SK-N-SH treated with all-trans-retinoic acid at 6 μM for 48 hours (cell line): ENCODE measurements around the gene RLBP1.
"Not testable (repeated sequence)": the region's sequence is repeated elsewhere in the genome, so short reads cannot be mapped to it uniquely, and the experiment has no call there.

Experiments used
- ATAC-seq: fragments of 200-7000 bp; cut with Tn5 transposase; 3 replicates; pipeline ENCODE4 v1.9.1; 2020; ENCODE audit warnings: mild to moderate bottlenecking, moderate library complexity
- ARNTL ChIP-seq: fragments of 450-650 bp; formaldehyde crosslinking; IDR thresholded peaks from 2 replicates; pipeline ENCODE4 v1.5.0; 2020; ENCODE audit warnings: low read depth, mild to moderate bottlenecking, moderate library complexity, borderline replicate concordance
- BACH2 ChIP-seq: fragments of 250-450 bp; sonication (Bioruptor Pico); IDR thresholded peaks from 2 replicates; pipeline ENCODE4 v1.9.0; 2021; ENCODE audit warnings: mild to moderate bottlenecking, borderline replicate concordance
- CSDC2 ChIP-seq: fragments of 250-450 bp; sonication (Bioruptor Pico); IDR thresholded peaks from 2 replicates; pipeline ENCODE4 v1.5.0; 2020; ENCODE audit warnings: mild to moderate bottlenecking, moderate library complexity
- ESRRG ChIP-seq: fragments of 250-450 bp; sonication (Bioruptor Pico); IDR thresholded peaks from 2 replicates; pipeline ENCODE4 v1.6.1; 2021; ENCODE audit warnings: mild to moderate bottlenecking
- GLIS3 ChIP-seq: fragments of 250-450 bp; sonication (Bioruptor Pico); IDR thresholded peaks from 2 replicates; pipeline ENCODE4 v1.5.0; 2020; ENCODE audit warnings: mild to moderate bottlenecking, moderate library complexity
- ISL1 ChIP-seq: fragments of 250-450 bp; sonication (Bioruptor Pico); IDR thresholded peaks from 2 replicates; pipeline ENCODE4 v2.1.2; 2022; ENCODE audit warnings: mild to moderate bottlenecking, moderate library complexity
- OSR1 ChIP-seq: fragments of 250-450 bp; sonication (Bioruptor Pico); IDR thresholded peaks from 2 replicates; pipeline ENCODE4 v1.8.0; 2022; ENCODE audit warnings: moderate library complexity, mild to moderate bottlenecking, inconsistent platforms
- PPARA ChIP-seq: fragments of 250-450 bp; sonication (Bioruptor Pico); IDR thresholded peaks from 2 replicates; pipeline ENCODE4 v1.5.0; 2020; ENCODE audit warnings: mild to moderate bottlenecking, borderline replicate concordance
- RARB ChIP-seq: fragments of 250-450 bp; sonication (Bioruptor Pico); IDR thresholded peaks from 2 replicates; pipeline ENCODE4 v1.8.0; 2021; ENCODE audit warnings: mild to moderate bottlenecking, moderate library complexity
- SNAI2 ChIP-seq: fragments of 250-450 bp; sonication (Bioruptor Pico); IDR thresholded peaks from 2 replicates; pipeline ENCODE4 v1.5.0; 2020; ENCODE audit warnings: mild to moderate bottlenecking, moderate library complexity
- TCF4 ChIP-seq: fragments of 250-450 bp; sonication (Bioruptor Pico); IDR thresholded peaks from 2 replicates; pipeline ENCODE4 v1.8.0; 2021; ENCODE audit warnings: mild to moderate bottlenecking, moderate library complexity, borderline replicate concordance
- TOX ChIP-seq: fragments of 250-450 bp; sonication (Bioruptor Pico); IDR thresholded peaks from 2 replicates; pipeline ENCODE4 v1.8.0; 2021; ENCODE audit warnings: mild to moderate bottlenecking, moderate library complexity, borderline replicate concordance
- ZC3H10 ChIP-seq: fragments of 250-450 bp; sonication (Bioruptor Pico); IDR thresholded peaks from 2 replicates; pipeline ENCODE4 v1.5.1; 2021; ENCODE audit warnings: mild to moderate bottlenecking, moderate library complexity
- ZFP3 ChIP-seq: fragments of 250-450 bp; sonication (Bioruptor Pico); IDR thresholded peaks from 2 replicates; pipeline ENCODE4 v1.5.0; 2020; ENCODE audit warnings: mild to moderate bottlenecking, moderate library complexity
- ZFP30 ChIP-seq: fragments of 450-650 bp; formaldehyde crosslinking; IDR thresholded peaks from 2 replicates; pipeline ENCODE4 v1.5.0; 2022; ENCODE audit warnings: mild to moderate bottlenecking, moderate library complexity
- ZNF565 ChIP-seq: fragments of 450-650 bp; formaldehyde crosslinking; conservative IDR thresholded peaks from 2 replicates; pipeline ENCODE4 v1.5.0; 2020; ENCODE audit warnings: low read depth, mild to moderate bottlenecking, moderate library complexity
- ZNF70 ChIP-seq: fragments of 450-650 bp; formaldehyde crosslinking; IDR thresholded peaks from 2 replicates; pipeline ENCODE4 v1.5.0; 2020; ENCODE audit warnings: mild to moderate bottlenecking, moderate library complexity
- ZNF8 ChIP-seq: fragments of 450-650 bp; formaldehyde crosslinking; IDR thresholded peaks from 2 replicates; pipeline ENCODE4 v1.5.0; 2020; ENCODE audit warnings: mild to moderate bottlenecking, moderate library complexity
- TF ChIP-seq, protein P1 (sequence below): fragments of 250-450 bp; sonication (Bioruptor Pico); IDR thresholded peaks from 2 replicates; pipeline ENCODE4 v1.8.0; 2021; ENCODE audit warnings: low read depth, mild to moderate bottlenecking, moderate library complexity, borderline replicate concordance
- TF ChIP-seq, protein P2 (sequence below): fragments of 250-450 bp; sonication (Bioruptor Pico); IDR thresholded peaks from 2 replicates; pipeline ENCODE4 v1.5.0; 2020; ENCODE audit warnings: mild to moderate bottlenecking, moderate library complexity
- TF ChIP-seq, protein P3 (sequence below): fragments of 250-450 bp; sonication (Bioruptor Pico); IDR thresholded peaks from 2 replicates; pipeline ENCODE4 v1.8.0; 2020; ENCODE audit warnings: mild to moderate bottlenecking, moderate library complexity, borderline replicate concordance
- TF ChIP-seq, protein P4 (sequence below): fragments of 250-450 bp; sonication (Bioruptor Pico); IDR thresholded peaks from 2 replicates; pipeline ENCODE4 v1.5.1; 2021; ENCODE audit warnings: mild to moderate bottlenecking, moderate library complexity

Gene RLBP1

DNA sequence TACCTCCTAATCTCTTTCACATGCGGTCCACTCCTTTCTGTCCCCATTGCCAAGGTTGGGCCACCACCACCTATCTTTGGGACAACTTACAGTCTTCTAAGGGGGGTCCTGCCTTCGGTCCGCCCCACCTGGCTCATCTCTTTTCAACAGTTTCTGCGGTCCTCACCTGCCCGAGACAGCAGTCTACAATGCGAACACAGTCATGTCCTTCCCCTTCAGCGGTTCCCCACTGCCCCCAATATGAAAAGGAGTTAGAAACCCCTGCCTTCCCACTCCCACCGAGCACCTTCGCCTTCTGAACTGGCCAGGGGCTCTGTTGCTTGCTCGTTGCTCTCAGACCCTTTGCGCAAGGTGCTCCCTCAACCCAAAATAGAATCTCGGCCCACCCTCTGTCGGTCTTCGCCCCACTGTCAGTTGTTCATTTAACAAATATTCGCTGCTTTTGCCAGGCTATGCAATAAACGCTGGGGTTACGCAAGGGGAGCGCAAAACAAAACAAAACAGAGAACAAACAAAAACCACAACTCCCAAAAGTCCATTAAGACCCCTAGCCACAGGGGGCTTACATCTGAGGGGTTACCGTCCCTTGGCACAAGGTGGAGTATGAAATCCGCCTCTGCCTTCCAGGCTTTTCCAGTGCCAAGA, 21.8 kb upstream of the RLBP1 start (continued):
- TF ChIP-seq, protein P1, sequence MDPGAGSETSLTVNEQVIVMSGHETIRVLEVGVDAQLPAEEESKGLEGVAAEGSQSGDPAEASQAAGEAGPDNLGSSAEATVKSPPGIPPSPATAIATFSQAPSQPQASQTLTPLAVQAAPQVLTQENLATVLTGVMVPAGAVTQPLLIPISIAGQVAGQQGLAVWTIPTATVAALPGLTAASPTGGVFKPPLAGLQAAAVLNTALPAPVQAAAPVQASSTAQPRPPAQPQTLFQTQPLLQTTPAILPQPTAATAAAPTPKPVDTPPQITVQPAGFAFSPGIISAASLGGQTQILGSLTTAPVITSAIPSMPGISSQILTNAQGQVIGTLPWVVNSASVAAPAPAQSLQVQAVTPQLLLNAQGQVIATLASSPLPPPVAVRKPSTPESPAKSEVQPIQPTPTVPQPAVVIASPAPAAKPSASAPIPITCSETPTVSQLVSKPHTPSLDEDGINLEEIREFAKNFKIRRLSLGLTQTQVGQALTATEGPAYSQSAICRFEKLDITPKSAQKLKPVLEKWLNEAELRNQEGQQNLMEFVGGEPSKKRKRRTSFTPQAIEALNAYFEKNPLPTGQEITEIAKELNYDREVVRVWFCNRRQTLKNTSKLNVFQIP (CRISPR knock-in tag): no peak

DNA sequence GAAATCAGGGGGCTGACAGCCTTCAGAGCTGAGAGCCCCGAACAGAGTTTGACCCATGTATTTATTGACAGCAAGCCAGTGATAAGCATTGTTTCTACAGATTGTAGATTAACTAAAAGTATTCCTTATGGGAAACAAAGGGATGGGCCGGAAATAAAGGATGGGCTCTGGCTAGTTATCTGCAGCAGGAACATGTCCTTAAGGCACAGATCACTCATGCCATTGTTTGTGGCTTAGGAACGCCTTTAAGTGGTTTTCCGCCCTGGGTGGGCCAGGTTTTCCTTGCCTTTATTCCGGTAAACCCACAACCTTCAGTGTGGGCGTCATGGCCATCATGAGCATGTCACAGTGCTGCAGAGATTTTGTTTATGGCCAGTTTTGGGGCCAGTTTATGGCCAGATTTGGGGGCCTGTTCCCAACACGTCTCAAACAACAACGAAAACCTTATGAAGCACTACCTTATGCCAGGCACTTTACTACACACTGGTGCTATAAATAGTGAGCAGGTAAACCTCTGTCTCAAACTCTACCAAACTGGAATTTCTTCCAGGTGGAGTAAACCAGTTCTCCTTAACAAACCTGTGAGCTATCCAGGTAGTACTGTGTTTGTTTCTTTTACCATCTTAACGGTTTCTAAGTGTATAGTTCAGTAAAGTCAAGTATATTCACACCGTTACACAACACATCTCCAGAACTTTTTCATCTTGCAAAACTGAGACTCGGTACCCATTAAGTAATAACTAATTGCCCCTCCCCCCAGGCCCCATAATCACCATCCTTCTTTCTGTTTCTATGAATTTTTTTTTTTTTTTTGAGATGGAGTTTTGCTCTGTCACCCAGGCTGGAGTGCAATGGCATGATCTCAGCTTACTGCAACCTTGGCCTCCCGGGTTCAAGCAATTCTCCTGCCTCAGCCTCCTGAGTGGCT, 18.8 kb upstream of the RLBP1 start:
- not testable (repeated sequence) for ATAC-seq

DNA sequence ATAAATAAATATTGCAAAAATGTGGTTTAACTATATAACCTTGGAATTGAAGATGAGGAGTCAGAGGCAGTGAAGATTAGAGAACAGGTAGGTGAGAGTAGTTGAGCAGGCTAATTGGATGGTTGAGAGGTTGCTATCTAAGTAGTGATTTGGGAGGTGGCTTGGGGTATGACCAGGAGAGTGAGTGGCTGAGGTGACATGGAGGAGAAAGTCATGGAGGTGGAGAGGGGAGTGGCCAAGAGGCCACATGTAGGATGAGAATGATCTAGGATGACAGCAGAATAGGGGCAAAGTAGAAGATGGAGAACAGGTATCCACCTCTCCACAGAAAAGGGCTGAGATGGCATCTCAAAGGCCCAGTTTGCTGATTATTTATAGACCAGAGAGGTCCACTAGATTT, 10.5 kb upstream of the RLBP1 start:
- TF ChIP-seq ZFP3: no peak
- no peak for TF ChIP-seq CSDC2 (CRISPR knock-in tag)
- TF ChIP-seq RARB (CRISPR knock-in tag): no peak
- TF ChIP-seq TCF4: no peak
- no peak for TF ChIP-seq TOX (CRISPR knock-in tag)
- TF ChIP-seq ZFP30: no peak

DNA sequence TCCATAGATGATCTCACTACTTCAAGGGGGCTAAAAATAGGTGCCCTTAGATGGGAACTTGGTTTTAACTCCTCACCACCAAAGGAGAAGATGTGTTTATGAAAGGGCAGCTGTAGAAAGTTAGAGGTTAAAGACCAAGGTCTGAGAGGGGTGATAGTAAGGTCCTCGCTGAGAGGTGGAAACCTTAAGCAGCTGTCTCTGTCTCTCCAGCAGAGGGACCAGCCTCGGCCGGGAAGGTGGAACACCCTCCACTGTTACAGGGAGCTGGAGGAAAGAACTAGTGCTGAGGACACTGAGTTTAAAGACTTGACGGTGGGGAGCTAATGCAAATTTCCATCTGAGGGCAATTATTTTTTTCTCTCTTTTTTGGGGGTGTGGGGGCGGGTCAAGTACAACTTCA, 8.9 kb upstream of the RLBP1 start:
- no peak for ATAC-seq
- TF ChIP-seq TCF4 (no peak), ISL1 (CRISPR knock-in tag) (no peak), ZFP3 (no peak), CSDC2 (CRISPR knock-in tag) (no peak), ESRRG (CRISPR knock-in tag) (no peak), ZNF8 (CRISPR knock-in tag) (no peak), ZNF565 (CRISPR knock-in tag) (no peak), GLIS3 (CRISPR knock-in tag) (no peak), PPARA (CRISPR knock-in tag) (no peak), SNAI2 (CRISPR knock-in tag) (no peak), BACH2 (CRISPR knock-in tag) (no peak), ARNTL (CRISPR knock-in tag) (no peak), ZC3H10 (CRISPR knock-in tag) (no peak), ZNF70 (CRISPR knock-in tag) (no peak), OSR1 (CRISPR knock-in tag) (no peak)
- TF ChIP-seq, protein P1 (CRISPR knock-in tag): no peak
- TF ChIP-seq, protein P2, sequence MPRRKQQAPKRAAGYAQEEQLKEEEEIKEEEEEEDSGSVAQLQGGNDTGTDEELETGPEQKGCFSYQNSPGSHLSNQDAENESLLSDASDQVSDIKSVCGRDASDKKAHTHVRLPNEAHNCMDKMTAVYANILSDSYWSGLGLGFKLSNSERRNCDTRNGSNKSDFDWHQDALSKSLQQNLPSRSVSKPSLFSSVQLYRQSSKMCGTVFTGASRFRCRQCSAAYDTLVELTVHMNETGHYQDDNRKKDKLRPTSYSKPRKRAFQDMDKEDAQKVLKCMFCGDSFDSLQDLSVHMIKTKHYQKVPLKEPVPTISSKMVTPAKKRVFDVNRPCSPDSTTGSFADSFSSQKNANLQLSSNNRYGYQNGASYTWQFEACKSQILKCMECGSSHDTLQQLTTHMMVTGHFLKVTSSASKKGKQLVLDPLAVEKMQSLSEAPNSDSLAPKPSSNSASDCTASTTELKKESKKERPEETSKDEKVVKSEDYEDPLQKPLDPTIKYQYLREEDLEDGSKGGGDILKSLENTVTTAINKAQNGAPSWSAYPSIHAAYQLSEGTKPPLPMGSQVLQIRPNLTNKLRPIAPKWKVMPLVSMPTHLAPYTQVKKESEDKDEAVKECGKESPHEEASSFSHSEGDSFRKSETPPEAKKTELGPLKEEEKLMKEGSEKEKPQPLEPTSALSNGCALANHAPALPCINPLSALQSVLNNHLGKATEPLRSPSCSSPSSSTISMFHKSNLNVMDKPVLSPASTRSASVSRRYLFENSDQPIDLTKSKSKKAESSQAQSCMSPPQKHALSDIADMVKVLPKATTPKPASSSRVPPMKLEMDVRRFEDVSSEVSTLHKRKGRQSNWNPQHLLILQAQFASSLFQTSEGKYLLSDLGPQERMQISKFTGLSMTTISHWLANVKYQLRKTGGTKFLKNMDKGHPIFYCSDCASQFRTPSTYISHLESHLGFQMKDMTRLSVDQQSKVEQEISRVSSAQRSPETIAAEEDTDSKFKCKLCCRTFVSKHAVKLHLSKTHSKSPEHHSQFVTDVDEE: no peak
- TF ChIP-seq, protein P3, sequence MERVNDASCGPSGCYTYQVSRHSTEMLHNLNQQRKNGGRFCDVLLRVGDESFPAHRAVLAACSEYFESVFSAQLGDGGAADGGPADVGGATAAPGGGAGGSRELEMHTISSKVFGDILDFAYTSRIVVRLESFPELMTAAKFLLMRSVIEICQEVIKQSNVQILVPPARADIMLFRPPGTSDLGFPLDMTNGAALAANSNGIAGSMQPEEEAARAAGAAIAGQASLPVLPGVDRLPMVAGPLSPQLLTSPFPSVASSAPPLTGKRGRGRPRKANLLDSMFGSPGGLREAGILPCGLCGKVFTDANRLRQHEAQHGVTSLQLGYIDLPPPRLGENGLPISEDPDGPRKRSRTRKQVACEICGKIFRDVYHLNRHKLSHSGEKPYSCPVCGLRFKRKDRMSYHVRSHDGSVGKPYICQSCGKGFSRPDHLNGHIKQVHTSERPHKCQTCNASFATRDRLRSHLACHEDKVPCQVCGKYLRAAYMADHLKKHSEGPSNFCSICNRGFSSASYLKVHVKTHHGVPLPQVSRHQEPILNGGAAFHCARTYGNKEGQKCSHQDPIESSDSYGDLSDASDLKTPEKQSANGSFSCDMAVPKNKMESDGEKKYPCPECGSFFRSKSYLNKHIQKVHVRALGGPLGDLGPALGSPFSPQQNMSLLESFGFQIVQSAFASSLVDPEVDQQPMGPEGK (CRISPR knock-in tag): no peak
- TF ChIP-seq, protein P4, sequence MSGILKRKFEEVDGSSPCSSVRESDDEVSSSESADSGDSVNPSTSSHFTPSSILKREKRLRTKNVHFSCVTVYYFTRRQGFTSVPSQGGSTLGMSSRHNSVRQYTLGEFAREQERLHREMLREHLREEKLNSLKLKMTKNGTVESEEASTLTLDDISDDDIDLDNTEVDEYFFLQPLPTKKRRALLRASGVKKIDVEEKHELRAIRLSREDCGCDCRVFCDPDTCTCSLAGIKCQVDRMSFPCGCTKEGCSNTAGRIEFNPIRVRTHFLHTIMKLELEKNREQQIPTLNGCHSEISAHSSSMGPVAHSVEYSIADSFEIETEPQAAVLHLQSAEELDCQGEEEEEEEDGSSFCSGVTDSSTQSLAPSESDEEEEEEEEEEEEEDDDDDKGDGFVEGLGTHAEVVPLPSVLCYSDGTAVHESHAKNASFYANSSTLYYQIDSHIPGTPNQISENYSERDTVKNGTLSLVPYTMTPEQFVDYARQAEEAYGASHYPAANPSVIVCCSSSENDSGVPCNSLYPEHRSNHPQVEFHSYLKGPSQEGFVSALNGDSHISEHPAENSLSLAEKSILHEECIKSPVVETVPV (CRISPR knock-in tag): no peak

More for the DNA sequence above, 10.5 kb upstream of the RLBP1 start:
- no peak for ATAC-seq
